Keratinocyte (primary cell): Measurements from ENCODE around the gene MYRFL. TPM values are rescaled to one million over a fixed set of nuclear protein-coding genes. Genes with fewer than 3 reads are reported as not detected.

Source experiments
- DNase-seq: peaks from one replicate; pipeline ENCODE4 v3.0.0-alpha.2; 2011; ENCODE audit warnings: low read depth, missing footprints, low spot score
- FAIRE-seq: peaks from 2 replicates; lab custom pipeline; 2011; peaks lifted over from hg19 to GRCh38; lab: Jason Lieb, UNC
- H2AFZ ChIP-seq: 2 replicates; pipeline ENCODE4 v1.6.0; 2012; ENCODE audit warnings: low read length, control low read depth, inconsistent platforms; ENCODE audit not compliant: control insufficient read depth
- H3K27ac ChIP-seq: 2 replicates; pipeline ENCODE4 v1.5.1; 2011; ENCODE audit warnings: low read length; ENCODE audit not compliant: control insufficient read depth, insufficient read depth
- H3K27me3 ChIP-seq: 3 replicates; pipeline ENCODE4 v1.6.0; 2011; ENCODE audit warnings: low read length; ENCODE audit not compliant: control insufficient read depth, insufficient read depth; ENCODE audit errors: extremely low read depth
- H3K36me3 ChIP-seq, 2 experiments: 2 replicates in 1 of 2; 3 replicates in 1 of 2; pipeline ENCODE4 v1.5.1; 2011; ENCODE audit warnings: low read length in 2 of 2, mild to moderate bottlenecking in 1 of 2; ENCODE audit not compliant: control insufficient read depth in 2 of 2, insufficient read depth in 2 of 2; ENCODE audit errors: extremely low read depth in 1 of 2
- H3K4me1 ChIP-seq: 3 replicates; pipeline ENCODE4 v1.5.1; 2011; ENCODE audit warnings: low read length; ENCODE audit not compliant: control insufficient read depth, insufficient read depth; ENCODE audit errors: extremely low read depth
- H3K4me2 ChIP-seq: 3 replicates; pipeline ENCODE4 v1.6.0; 2011; ENCODE audit warnings: low read depth, low read length; ENCODE audit not compliant: control insufficient read depth, insufficient read depth; ENCODE audit errors: extremely low read depth
- H3K4me3 ChIP-seq, 3 experiments: fragments of 200-600 bp in 1 of 3; sonication (generic) in 1 of 3; 2 replicates in 2 of 3; 3 replicates in 1 of 3; pipeline ENCODE4 v1.5.1; 2011 to 2016; ENCODE audit warnings: low read length in 3 of 3, mild to moderate bottlenecking in 3 of 3, control low read depth in 2 of 3, inconsistent platforms in 1 of 3, low read depth in 1 of 3, mixed read lengths in 1 of 3, mixed run types in 1 of 3, moderate library complexity in 1 of 3; ENCODE audit not compliant: control insufficient read depth in 2 of 3, insufficient read depth in 2 of 3; ENCODE audit errors: extremely low read depth in 1 of 3
- H3K79me2 ChIP-seq: 2 replicates; pipeline ENCODE4 v1.6.0; 2012; ENCODE audit warnings: low read length; ENCODE audit not compliant: control insufficient read depth, insufficient read depth
- H3K9ac ChIP-seq: 3 replicates; pipeline ENCODE4 v1.6.0; 2011; ENCODE audit warnings: low read length; ENCODE audit not compliant: control insufficient read depth, insufficient read depth; ENCODE audit errors: extremely low read depth
- H3K9me1 ChIP-seq: 3 replicates; pipeline ENCODE4 v1.6.0; 2011; ENCODE audit warnings: low read length; ENCODE audit not compliant: control insufficient read depth, insufficient read depth; ENCODE audit errors: extremely low read depth
- H3K9me3 ChIP-seq: 2 replicates; pipeline ENCODE4 v1.5.1; 2012; ENCODE audit warnings: low read depth, low read length; ENCODE audit not compliant: control insufficient read depth
- H4K20me1 ChIP-seq: 3 replicates; pipeline ENCODE4 v1.6.0; 2011; ENCODE audit warnings: low read length; ENCODE audit not compliant: control insufficient read depth, insufficient read depth; ENCODE audit errors: extremely low read depth
- CTCF ChIP-seq, 3 experiments: IDR thresholded peaks in 1 of 3; conservative IDR thresholded peaks in 1 of 3; optimal IDR thresholded peaks in 1 of 3; 2 replicates in 2 of 3; 3 replicates in 1 of 3; pipeline versions ENCODE3 to v1.5.1; 2011; ENCODE audit warnings: low read length in 3 of 3, mild to moderate bottlenecking in 3 of 3, moderate library complexity in 2 of 3, control low read depth in 1 of 3, inconsistent platforms in 1 of 3; ENCODE audit not compliant: insufficient read depth in 2 of 3; ENCODE audit errors: extremely low read depth in 1 of 3
- EZH2 ChIP-seq: IDR thresholded peaks from one replicate; pipeline ENCODE4 v1.6.1; 2012; ENCODE audit warnings: inconsistent platforms, mild to moderate bottlenecking, low read length, moderate library complexity
- dilution Hi-C: fragments of 300-500 bp; cut with MboI; formaldehyde crosslinking; loops from one replicate; pipeline ENCODE4 v1.7.0; 2020; ENCODE audit warnings: low sequenced_read_pairs; ENCODE audit not compliant: extremely low pct_ligation_motif_present
- polyA plus RNA-seq, 5 experiments: library from polyadenylated mRNA; depleted of rRNA in 3 of 5; stranded (reverse) in 3 of 5; stranded (forward) in 1 of 5; unstranded in 1 of 5; fragments of >200 nt; gene quantifications; 1 replicate in 1 of 5; 2 replicates in 3 of 5; 3 replicates in 1 of 5; pipeline versions ENCODE4 v1.2.1 to v1.2.3, GENCODE V29; 2011 to 2012; ENCODE audit warnings: missing spikeins in 2 of 5, low read depth in 1 of 5, low replicate concordance in 1 of 5

The MYRFL gene
- polyA plus RNA-seq, 1 donor (not counting 4 experiments of a cell fraction or from before 2014, with no cell fraction given): 0.39 TPM

- TF ChIP-seq EZH2 (no peak), CTCF (optimal IDR thresholded peaks at IDR 0.05 in 1 of 3, IDR thresholded peaks at IDR 0.05 in 1 of 3, conservative IDR thresholded peaks at IDR 0.05 in 1 of 3; ENCODE audit: extremely low read depth in 1 of 3, insufficient read depth in 2 of 3, low read length in 3 of 3) (peak in 1 of 3 experiments; percentile 2)
- H3K27me3 ChIP-seq: no peaks in the 10 kb centered on the region
- H3K36me3 ChIP-seq: no peaks in the 10 kb centered on the region
- no peak overlapping the region for H3K4me3 ChIP-seq
- no peak overlapping the region for H3K9ac ChIP-seq
- no peak overlapping the region for H2AFZ ChIP-seq
- dilution Hi-C loops: no loop called here
- H4K20me1 ChIP-seq: no peaks in the 10 kb centered on the region
- H3K4me2 ChIP-seq: no peak overlapping the region
- FAIRE-seq: no peak
- no peaks in the 10 kb centered on the region for H3K79me2 ChIP-seq
- no peaks in the 10 kb centered on the region for H3K9me1 ChIP-seq
- no peak overlapping the region for H3K27ac ChIP-seq
- no peak for DNase-seq
- no peaks in the 10 kb centered on the region for H3K4me1 ChIP-seq
- H3K9me3 ChIP-seq: no peaks in the 10 kb centered on the region
Measured at GRCh38 chr12:69999561-69999960, 174.5 kb downstream of the MYRFL start.

- Histone ChIP-seq H3K79me2 (no peaks in the 10 kb centered on the region), H3K9me3 (no peaks in the 10 kb centered on the region), H3K9ac (no peak overlapping the region), H3K4me3 (no peak overlapping the region), H2AFZ (no peak overlapping the region), H3K27me3 (no peaks in the 10 kb centered on the region), H3K36me3 (no peaks in the 10 kb centered on the region), H4K20me1 (no peaks in the 10 kb centered on the region), H3K4me1 (peaks cover 4% of the 10 kb centered on the region), H3K4me2 (no peak overlapping the region), H3K9me1 (peaks cover 2% of the 10 kb centered on the region), H3K27ac (no peak overlapping the region)
- no peak for TF ChIP-seq EZH2
- TF ChIP-seq CTCF (optimal IDR thresholded peaks at IDR 0.05 in 1 of 3, IDR thresholded peaks at IDR 0.05 in 1 of 3, conservative IDR thresholded peaks at IDR 0.05 in 1 of 3; ENCODE audit: extremely low read depth in 1 of 3, insufficient read depth in 2 of 3, low read length in 3 of 3): no peak
- DNase-seq (no peak), FAIRE-seq (no peak)
- dilution Hi-C loops: no loop called here
Measured at GRCh38 chr12:70002097-70002911, 177.3 kb downstream of the MYRFL start.
